Heart left ventricle (tissue), 16 donors: ENCODE data around the gene C16orf92. TPM values are rescaled to one million over a fixed set of nuclear protein-coding genes. Genes with fewer than 3 reads are reported as not detected.
A peak's percentile ranks its signal among the peaks of the same experiment; 100 is the strongest.

Experiments used
- ATAC-seq, 4 donors: fragments of 200-7000 bp; cut with Tn5 transposase; one replicate each; pipeline ENCODE4 v1.9.1; 2020 to 2022; ENCODE audit warnings: moderate library complexity in 4 of 4, mild to moderate bottlenecking in 3 of 4, moderate number of reproducible peaks in 1 of 4
- DNase-seq, 5 donors: peaks; one replicate each; pipeline ENCODE4 v3.0.0-alpha.2; 2020
- H3K27ac ChIP-seq, 12 donors: fragments of 200-600 bp; sonication (generic) in 4 of 12; one replicate each; pipeline versions ENCODE4 v1.5.0 to v1.8.0; 2016 to 2022; ENCODE audit warnings: mild to moderate bottlenecking in 2 of 12
- H3K27me3 ChIP-seq, 9 donors: fragments of 200-600 bp; sonication (generic) in 2 of 9; one replicate each; pipeline versions ENCODE4 v1.5.1 to v1.8.0; 2016 to 2022; ENCODE audit warnings: mild to moderate bottlenecking in 3 of 9
- H3K36me3 ChIP-seq, 9 donors: fragments of 200-600 bp; sonication (generic) in 2 of 9; one replicate each; pipeline versions ENCODE4 v1.5.0 to v1.8.0; 2018 to 2022; ENCODE audit warnings: mild to moderate bottlenecking in 2 of 9
- H3K4me1 ChIP-seq, 12 donors: fragments of 200-600 bp; sonication (generic) in 4 of 12; one replicate each; pipeline versions ENCODE4 v1.5.0 to v1.8.0; 2016 to 2022; ENCODE audit warnings: mild to moderate bottlenecking in 3 of 12
- H3K4me3 ChIP-seq, 12 donors: fragments of 200-600 bp; sonication (generic) in 4 of 12; one replicate each; pipeline versions ENCODE4 v1.5.0 to v1.8.0; 2017 to 2022; ENCODE audit warnings: mild to moderate bottlenecking in 9 of 12, moderate library complexity in 4 of 12
- H3K9me3 ChIP-seq, 12 donors: fragments of 200-600 bp; sonication (generic) in 4 of 12; one replicate each; pipeline versions ENCODE4 v1.5.0 to v1.8.0; 2016 to 2022; ENCODE audit warnings: mild to moderate bottlenecking in 1 of 12
- POLR2A ChIP-seq, 2 donors: fragments of 450-650 bp; IDR thresholded peaks; one replicate each; pipeline ENCODE4 v1.6.1; 2017; ENCODE audit warnings: antibody characterized with exemption in 2 of 2, mild to moderate bottlenecking in 2 of 2, moderate library complexity in 2 of 2
- WGBS, 4 donors: extraction: QIAGEN DNeasy Blood & Tissue Kit in 2 of 4; methylation state at CpG; one replicate each; pipeline versions ENCODE4 v1.1.5 to v1.1.7; 2013 to 2018; 5-methylcytosine and 5-hydroxymethylcytosine counted together
- intact Hi-C, 10 donors: fragments of 100-400 bp; cut with DNase I; formaldehyde crosslinking; loops; one replicate each; pipeline versions ENCODE4 v1.11.1 to v1.14.2; 2022
- polyA plus RNA-seq, 2 donors: library from polyadenylated mRNA; stranded (reverse); fragments of 200-250 nt; gene quantifications; one replicate each; pipeline ENCODE4 v1.2.3, GENCODE V29; 2013
- total RNA-seq, 9 donors: library from RNA; depleted of rRNA in 2 of 9; stranded (reverse); fragments of >200 nt in 2 of 9; fragmentation: NEBNext Ultra II Directional in 3 of 9; extraction: Animal tissue kit (Norgen Biotek cat#: 25700) in 3 of 9; gene quantifications; one replicate each; pipeline versions ENCODE4 v1.1.0 to v1.2.4, GENCODE V29; 2016 to 2023
- TF ChIP-seq, protein P1 (sequence below), 12 donors: fragments of 200-600 bp; sonication (generic) in 4 of 12; IDR thresholded peaks; one replicate each; pipeline versions ENCODE4 v1.5.0 to v1.8.0; 2018 to 2022; ENCODE audit warnings: antibody characterized with exemption in 12 of 12, mild to moderate bottlenecking in 5 of 12
- donor health status: ischemic (EF 13 %, LVEDD 7.1; RV severe dilation, severe dysfunction).
- donor health status: healthy with polysubstance abuse.
- donor health status: DM: no; HTN: yes; CAD: no.
- donor health status: DM: no; HTN: no; CAD: no.
- donor health status: ischemic (EF 25% LVEDD 6.9; RV normal size, moderate dysfunction).
- donor health status: ischemic (EF 25% LVEDD 5.7; RV mildly dilated, moderate dysfunction).
- donor health status: healthy.
- donor health status: DM: yes; HTN: yes; CAD: no.
- donor health status: ischemic (EF 35%, LVEDD 5.7; RV mildly dilated, moderate dysfunction).
- donor health status: nonischemic (EF 11% LVEDD 7.7; RV severe dilation, severe dysfunction).
- donor health status: DM: yes; HTN: yes; CAD: no.
- donor health status: PGD.
- donor health status: ischemic (EF 29% LVEDD 5.4; RV normal size, mild dysfunction).
- donor health status: nonischemic (EF 23%, LVEDD 6.1; RV moderate dilation, normal function).

The C16orf92 gene
- total and polyA plus RNA-seq, 11 donors: not detected

DNA sequence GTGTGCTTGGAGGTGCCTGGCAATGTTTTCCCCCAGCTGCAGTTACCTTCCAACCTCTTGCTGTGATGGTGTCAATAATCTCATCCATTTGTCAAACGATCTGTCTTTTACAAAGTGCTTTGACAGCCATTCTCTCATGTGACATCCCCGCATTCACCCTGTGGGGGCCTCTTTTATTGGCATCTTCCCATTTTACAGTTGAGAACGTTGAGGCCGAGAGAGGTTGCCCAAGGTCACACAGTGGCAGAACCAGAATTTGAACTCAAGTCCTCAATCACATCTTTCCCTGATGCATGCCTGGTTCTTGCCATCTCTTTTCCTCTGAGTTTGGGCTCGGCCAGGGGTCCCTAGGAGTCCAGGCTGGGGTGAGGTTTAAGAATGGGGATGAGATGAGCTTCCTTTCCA, 47.9 kb upstream of the C16orf92 start:
- Histone ChIP-seq H3K27ac (peak overlapping the region; percentile 67 to 99 (median 96)), H3K27me3 (no peaks in the 10 kb centered on the region), H3K36me3 (peaks cover 0 to 52% (median 44%) of the 10 kb centered on the region in 9 donors), H3K4me1 (peaks cover 0 to 54% (median 37%) of the 10 kb centered on the region in 12 donors), H3K9me3 (no peaks in the 10 kb centered on the region), H3K4me3 (peak overlapping the region; percentile 66 to 98 (median 90))
- 48 to 56% (median 52%) methylated on average over 5 of the region's 5 CpGs for WGBS, 4 donors
- DNase-seq: no peak
- intact Hi-C loops: loop anchor here in 3 of 10 donors (2.0 to 5.0 kb wide), 5 partner anchors 20 to 672 kb away; partner anchors contain the start of genes HIRIP3 (in 1 of the 3), KCTD13 (in 1 of the 3), MAZ (in 1 of the 3) and PRRT2 (in 1 of the 3)
- ATAC-seq: no peak
- TF ChIP-seq POLR2A (IDR thresholded peaks at IDR 0.05): no peak
- TF ChIP-seq, protein P1, sequence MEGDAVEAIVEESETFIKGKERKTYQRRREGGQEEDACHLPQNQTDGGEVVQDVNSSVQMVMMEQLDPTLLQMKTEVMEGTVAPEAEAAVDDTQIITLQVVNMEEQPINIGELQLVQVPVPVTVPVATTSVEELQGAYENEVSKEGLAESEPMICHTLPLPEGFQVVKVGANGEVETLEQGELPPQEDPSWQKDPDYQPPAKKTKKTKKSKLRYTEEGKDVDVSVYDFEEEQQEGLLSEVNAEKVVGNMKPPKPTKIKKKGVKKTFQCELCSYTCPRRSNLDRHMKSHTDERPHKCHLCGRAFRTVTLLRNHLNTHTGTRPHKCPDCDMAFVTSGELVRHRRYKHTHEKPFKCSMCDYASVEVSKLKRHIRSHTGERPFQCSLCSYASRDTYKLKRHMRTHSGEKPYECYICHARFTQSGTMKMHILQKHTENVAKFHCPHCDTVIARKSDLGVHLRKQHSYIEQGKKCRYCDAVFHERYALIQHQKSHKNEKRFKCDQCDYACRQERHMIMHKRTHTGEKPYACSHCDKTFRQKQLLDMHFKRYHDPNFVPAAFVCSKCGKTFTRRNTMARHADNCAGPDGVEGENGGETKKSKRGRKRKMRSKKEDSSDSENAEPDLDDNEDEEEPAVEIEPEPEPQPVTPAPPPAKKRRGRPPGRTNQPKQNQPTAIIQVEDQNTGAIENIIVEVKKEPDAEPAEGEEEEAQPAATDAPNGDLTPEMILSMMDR (IDR thresholded peaks at IDR 0.05): no peak

DNA sequence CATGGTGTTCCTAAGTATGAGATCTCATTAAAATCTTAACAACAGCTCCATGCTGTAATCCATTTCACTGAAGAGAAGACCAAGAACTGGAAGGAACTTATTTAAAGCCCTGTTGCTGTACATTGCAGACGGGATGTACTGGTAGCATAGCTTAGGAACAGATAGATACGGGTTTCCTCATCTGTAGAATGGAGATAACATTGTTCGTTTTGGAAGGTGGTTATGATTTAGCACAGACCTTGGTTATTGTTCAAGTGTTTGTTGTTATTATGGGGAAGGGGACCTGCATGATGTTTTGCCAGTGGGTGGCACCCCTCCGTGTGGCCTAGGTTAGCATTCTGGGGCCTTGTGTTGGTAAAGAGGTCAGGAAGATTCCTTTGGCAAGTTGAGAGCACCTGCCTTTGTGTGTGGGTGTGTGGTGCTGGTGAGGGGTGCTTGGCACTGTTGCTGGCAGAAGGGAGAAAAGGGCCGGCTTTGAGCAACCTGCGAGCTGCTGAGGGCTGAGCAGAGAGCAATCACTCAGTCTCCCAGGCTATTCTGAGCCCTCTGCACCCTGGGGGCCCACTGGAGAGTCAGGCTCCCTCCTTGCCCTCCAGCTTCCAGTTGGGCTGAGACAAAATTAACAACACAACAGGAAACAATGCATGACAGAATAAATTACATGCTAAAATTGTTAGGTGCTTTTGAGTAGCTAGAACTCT, 47.0 kb upstream of the C16orf92 start:
- TF ChIP-seq, protein P1 (IDR thresholded peaks at IDR 0.05): no peak
- no peak for TF ChIP-seq POLR2A (IDR thresholded peaks at IDR 0.05)
- H3K4me3 ChIP-seq: peak overlapping the region; percentile 66 to 98 (median 90)
- H3K27ac ChIP-seq: peak overlapping the region; percentile 67 to 99 (median 96)
- H3K36me3 ChIP-seq: peaks cover 0 to 52% (median 45%) of the 10 kb centered on the region in 9 donors
- intact Hi-C loops: loop anchor here in 5 of 10 donors (2.0 to 5.0 kb wide), 6 partner anchors 15 to 671 kb away; partner anchors contain the start of genes HIRIP3 (in 3 of the 5), KCTD13 (in 1 of the 5), MAZ (in 1 of the 5) and PRRT2 (in 1 of the 5)
- DNase-seq (peak in 1 of 5 donors; percentile 19), ATAC-seq (no peak)
- H3K27me3 ChIP-seq: no peaks in the 10 kb centered on the region
- peaks cover 0 to 57% (median 37%) of the 10 kb centered on the region in 12 donors for H3K4me1 ChIP-seq
- WGBS, 4 donors: 7 to 12% (median 9%) methylated on average over 6 of the region's 6 CpGs
- no peaks in the 10 kb centered on the region for H3K9me3 ChIP-seq

DNA sequence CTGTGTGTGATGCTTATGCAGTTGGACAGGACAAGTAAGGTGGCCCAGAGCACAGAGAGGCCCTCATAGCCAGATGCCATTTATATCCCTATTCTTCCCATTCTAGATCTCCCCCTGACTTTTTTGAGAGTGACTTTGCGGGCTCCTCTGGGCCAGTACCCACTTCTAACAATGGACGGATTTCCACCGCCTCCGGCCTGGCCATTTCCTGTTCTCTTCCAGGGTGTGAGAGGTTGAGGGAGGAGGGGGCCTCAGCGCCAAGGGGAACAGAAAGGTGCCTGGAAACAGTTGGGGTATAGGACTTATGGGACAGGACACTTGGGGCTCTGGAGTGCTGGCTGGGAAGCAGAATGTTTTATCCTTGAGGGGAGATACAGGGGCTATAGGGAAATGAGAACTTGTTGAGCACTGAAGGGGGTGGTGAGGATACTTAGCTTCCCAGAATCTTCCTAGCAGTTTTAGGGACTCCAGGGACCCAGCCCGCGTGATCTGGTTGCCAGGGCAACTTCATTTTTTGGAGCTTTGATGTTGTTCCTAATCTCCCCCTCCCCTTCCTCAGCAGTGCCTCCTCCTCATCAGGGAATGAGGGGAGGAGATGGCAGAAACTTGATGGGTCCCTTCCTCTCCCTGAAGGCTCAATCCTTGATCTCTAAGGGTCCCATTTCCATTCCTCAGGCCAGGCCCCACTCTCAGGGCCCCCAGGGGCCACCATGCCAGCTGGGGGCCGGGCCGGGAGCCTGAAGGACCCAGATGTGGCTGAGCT, 45.8 kb upstream of the C16orf92 start:
- TF ChIP-seq, protein P1 (IDR thresholded peaks at IDR 0.05): no peak
- no peak for TF ChIP-seq POLR2A (IDR thresholded peaks at IDR 0.05)
- WGBS, 4 donors: 53 to 63% (median 62%) methylated on average over 7 to 9 of the region's 9 CpGs
- peak overlapping the region in 9 of 12 donors; percentile 70 to 98 (median 90) for H3K4me3 ChIP-seq
- DNase-seq: peak in 3 of 5 donors; percentile 60 to 63 (median 61)
- H3K27me3 ChIP-seq: no peaks in the 10 kb centered on the region
- peaks cover 0 to 57% (median 37%) of the 10 kb centered on the region in 12 donors for H3K4me1 ChIP-seq
- peak in 1 of 4 donors; percentile 19 for ATAC-seq
- intact Hi-C loops: loop anchor here in 6 of 10 donors (1.0 to 5.0 kb wide), 6 partner anchors 14 to 670 kb away; partner anchors contain the start of genes HIRIP3 (in 3 of the 6), MAZ (in 1 of the 6) and PRRT2 (in 1 of the 6)
- H3K9me3 ChIP-seq: no peaks in the 10 kb centered on the region
- H3K36me3 ChIP-seq: peaks cover 0 to 52% (median 48%) of the 10 kb centered on the region in 9 donors
- H3K27ac ChIP-seq: peak overlapping the region; percentile 67 to 99 (median 96)
